AML-193 (cell line): Measurements from ENCODE around the gene SUPT3H.
"Not testable (repeated sequence)": the region's sequence is repeated elsewhere in the genome, so short reads cannot be mapped to it uniquely, and the experiment has no call there.

Source experiments
- DNase-seq, 2 experiments: peaks; one replicate each; lab custom pipeline; 2025; lab: John Stamatoyannopoulos, UW

SUPT3H gene

DNA sequence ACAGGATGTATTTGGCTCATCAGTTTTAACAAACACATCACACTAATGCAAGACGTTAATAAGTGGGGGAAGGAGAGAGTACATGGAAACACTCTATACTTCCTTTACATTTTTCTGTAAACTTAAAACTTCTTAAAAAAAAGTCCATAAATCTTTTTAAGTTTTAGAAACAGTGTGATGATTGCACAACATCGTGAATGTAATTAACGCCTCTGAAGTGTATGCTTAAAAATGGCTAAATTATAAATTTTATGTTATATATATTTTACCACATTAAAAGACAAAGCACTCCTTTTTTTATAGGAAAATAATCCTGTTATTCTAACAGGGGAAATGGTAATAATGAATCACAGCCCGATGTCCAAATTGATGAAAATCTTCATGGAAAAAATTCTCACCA is 193.7 kb downstream of the SUPT3H start:
- DNase-seq = no peak

DNA sequence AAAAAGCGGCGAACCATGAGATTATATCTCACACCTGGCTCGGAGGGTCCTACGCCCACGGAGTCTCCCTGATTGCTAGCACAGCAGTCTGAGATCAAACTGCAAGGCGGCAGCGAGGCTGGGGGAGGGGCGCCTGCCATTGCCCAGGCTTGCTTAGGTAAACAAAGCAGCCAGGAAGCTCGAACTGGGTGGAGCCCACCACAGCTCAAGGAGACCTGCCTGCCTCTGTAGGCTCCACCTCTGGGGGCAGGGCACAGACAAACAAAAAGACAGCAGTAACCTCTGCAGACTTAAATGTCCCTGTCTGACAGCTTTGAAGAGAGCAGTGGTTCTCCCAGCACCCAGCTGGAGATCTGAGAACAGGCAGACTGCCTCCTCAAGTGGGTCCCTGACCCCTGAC is 201.4 kb downstream of the SUPT3H start:
- DNase-seq = not testable (repeated sequence)

DNA sequence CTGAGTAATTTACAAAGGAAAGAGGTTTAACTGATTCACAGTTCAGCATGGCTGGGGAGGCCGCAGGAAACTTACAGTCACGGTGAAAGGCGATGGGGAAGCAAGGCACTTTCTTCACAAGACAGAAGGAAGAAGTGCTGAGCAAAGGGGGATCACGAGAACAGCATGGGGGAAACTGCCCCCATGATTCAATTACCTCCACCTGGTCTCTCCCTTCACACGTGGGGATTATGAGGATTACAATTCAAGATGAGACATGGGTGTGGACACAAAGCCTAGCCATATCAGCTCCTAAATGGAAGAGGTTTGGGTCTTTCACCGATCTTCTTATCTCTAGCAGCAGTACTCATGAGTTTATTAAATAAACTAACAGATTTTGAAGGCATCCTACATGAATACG is 202.5 kb downstream of the SUPT3H start:
- no peak for DNase-seq

DNA sequence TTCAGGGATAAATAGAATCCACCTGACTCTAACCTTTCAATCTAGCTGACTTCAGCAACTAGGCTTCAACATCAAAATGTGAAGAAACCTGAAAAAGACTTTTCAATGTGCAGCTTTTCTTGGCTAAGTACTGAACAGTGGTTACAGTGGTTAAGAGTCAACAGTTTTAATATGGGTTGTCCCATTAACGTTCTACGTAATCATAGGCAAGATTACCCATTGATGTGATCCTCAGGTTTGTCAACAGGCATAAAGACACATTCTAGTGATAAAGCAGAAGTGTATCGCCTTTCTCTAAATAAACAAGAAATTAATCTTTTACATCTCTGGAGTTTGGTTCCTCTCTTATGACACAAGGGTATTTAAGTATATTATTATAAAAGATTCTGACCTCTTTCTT is 203.7 kb downstream of the SUPT3H start:
- no peak for DNase-seq

DNA sequence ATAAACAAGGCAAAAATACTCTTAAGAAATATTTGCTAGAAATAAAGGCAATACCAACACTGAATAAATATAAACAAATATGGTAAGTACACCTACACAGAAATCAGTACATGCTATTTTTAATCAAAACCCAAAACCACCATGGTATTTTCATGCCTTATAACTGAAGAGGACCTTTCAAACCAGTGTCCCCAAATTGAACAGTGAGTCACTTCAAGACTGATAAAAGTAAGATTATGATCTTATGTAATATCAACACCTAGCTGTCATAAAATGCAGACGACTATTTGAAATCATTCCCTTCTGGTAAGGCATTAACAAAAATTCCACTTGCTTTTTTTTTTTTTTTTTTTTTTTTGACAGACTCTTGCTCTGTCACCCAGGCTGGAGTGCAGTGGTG is 206.4 kb downstream of the SUPT3H start:
- no peak for DNase-seq

DNA sequence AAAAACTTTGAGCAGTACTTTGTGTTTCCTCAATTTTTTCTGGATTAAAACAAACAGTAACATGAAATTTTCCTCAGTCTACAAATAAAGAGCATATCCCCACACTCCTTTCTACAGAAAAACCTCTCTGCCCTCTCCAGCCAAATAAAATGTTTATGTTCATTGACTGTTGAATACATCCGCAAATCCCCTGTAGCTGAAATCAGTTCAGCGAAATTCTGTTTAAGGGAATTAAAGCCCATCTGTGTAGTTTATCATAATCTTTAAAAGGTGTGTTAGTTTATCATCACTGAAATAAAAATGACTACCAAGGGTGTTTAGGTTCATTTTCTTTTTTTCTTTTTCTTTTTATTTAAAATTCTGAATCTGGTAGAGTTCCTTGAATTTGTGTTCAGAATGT is 207.4 kb downstream of the SUPT3H start:
- DNase-seq = no peak

DNA sequence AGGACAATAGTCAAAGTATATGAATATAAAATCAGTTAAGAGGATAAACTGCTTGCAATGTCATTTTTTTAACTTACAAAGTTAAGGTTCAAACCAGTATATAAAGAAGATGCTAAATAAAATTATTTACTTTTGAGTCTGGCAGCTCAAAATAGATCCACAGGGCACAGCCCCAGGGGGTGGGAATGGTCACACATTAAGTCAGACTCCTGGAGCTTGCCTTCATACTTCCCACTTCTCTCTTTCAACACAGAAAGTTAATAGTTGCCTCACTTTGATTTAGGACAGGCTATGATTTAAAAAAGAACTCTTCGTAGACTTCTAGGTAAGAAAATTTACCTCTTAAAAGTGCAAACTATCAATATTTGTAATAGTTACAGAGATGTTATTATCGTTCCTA is 207.9 kb downstream of the SUPT3H start:
- no peak for DNase-seq

DNA sequence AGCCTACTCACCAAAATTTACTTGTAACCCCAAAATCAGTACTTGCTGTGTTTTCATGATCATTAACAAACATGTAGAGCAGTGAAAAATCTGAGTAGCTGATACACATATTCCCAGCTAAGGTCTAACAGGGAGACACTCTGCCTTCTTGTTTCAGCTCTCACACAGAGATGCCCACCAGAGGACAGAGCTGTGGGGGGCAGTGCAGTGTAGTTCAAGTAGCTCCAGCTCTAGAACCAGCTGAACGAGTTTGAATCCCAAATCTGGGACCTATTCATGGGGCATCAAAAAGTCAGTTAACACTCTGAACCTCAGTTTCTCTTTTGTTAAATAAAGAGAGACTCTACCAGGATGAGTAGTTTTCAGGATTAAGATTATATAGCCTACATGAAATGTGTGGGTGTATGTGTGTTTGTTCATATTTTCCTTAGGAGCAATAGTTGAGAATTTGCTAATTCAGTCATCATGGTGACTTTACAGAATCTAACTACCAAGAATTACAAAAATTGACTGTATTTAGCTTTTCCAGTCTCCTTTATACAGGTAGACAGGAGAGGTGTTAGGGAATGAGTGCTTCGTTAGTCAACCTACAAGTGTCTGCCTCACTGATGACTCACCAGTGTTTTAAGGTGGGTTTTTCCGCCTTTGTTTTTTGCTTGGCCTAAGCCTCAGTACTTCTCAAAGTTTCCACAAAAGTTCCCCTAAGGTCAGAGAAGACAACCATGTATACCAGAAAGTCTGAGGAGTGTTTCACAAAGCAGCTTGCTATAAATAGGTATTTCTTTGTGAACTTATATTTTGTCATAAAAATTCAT is 213.6 kb downstream of the SUPT3H start:
- DNase-seq = no peak

DNA sequence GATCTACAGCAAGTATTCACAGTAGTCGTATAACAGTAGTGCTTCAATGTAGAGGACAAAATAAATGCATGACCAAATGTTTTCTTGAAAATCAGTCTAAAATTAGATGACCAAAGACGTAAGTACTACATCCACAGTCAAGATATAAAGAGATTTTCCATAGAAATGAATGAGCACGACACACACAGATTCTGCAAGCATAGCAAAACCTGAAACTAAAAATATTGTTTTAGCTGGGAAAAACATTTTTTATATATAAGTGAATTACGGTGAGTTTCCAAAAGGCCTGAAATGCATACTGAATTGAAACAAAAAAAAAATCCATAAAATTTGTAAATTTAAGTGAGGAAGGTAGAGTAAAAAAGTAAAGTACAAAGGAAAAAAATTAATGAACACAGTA is 217.4 kb downstream of the SUPT3H start:
- no peak for DNase-seq

DNA sequence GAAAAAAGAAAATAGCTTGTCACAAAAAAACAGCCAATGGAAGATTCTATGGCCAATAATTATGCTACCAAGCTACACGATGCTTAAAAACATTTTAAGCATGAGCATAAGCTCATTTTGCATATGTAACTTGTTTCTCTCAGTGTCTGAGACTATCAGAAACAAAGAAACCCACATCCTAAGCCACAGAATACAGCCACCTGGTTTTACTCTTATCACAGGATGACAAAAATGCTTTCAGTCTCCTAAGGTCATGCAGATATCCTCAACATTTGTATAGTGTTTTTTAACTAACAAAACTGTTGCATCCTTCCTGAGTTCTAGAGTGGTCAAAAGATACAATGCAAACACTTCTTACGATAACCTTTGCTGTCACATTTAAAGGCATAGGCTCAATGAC is 221.7 kb downstream of the SUPT3H start:
- no peak for DNase-seq

DNA sequence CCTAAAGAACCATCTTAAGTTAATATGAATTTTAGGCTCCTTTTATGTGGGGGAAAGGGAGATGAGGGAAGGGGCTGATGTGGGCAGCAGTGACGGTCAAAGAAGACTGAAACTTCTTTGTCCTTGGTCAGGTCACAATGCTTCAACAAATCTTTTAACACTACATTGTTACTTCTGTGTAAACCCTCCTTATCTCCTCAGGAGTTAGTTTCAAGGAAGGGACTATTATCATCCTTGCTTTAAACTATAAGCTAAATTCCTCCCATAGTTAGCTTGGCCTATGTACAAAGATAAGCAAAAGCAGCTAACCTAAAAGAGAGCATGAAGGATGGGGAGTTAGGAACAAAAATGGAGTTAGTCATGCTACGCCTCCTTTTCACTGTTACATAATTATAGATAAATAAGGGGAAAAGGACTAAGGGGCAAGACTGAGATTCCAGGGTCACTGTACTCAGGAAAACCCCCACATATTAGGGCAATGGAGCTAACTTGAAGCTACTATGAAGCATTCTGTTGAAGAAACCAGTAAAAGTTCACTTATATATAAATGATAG is 222.3 kb downstream of the SUPT3H start:
- DNase-seq = no peak

DNA sequence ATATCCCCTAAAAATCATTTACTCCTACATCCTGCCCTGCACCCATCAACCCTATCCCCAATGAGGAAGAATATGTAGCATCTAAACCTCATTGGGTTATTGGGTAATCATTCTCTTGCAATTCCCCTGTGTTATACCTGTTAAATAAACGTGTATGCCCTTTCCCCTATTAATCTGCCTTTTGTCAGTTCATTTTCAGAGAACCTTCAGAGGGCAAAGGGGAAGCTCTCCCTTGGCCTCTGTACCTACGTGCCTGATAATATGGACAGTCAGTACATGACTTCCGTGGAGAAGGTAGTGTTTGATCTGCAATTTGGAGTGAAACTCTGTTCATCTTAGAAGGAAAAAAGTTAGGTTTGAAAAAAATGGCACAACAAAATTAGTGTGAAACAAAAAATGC is 223.1 kb downstream of the SUPT3H start:
- no peak for DNase-seq

DNA sequence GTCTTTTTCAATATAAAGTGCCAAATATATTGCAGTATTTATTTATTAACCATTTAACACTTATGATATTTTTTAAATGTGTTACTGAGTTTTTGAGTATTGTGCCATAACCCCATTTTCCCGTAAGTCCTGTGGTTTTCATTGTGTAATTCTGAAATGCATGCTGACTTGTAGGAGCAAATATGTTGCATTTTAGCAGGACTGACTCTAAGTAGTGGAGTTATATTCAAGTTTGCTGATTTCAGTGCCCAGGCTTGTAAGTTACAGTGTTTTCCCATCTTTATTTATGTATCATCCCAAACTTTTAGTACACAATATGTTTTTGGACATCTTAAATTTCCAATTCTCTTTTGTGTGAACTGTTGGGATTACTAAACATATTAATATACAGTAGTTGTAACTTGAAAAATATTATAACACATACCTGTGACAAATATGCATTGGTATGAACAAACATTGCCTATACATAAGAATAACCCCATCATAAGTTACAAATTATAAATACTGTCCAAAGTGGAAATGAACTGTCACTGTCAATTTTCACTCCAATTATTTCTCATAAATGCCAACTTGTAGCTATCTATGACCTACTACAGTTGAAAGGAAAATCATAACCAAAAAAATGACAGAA is 228.9 kb downstream of the SUPT3H start:
- peak; percentile 39 to 42 for DNase-seq

DNA sequence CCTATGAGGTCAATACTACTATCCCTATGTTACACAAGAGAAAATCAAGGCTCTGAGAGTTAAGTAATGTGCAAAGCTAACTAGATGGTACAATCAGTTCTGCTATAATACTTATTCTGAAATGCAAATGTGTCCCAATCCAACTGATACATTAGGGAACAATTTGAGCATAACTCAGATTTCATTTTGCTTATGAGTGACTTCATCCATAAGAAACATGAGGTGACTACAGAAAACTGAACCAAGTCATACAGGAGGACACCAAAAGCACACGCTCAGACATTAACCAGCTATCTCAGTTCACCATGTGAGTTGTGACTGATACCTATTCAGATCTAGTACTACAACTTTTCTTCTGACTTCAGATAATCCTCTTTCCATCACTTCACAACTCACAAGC is 229.5 kb downstream of the SUPT3H start:
- DNase-seq = no peak

DNA sequence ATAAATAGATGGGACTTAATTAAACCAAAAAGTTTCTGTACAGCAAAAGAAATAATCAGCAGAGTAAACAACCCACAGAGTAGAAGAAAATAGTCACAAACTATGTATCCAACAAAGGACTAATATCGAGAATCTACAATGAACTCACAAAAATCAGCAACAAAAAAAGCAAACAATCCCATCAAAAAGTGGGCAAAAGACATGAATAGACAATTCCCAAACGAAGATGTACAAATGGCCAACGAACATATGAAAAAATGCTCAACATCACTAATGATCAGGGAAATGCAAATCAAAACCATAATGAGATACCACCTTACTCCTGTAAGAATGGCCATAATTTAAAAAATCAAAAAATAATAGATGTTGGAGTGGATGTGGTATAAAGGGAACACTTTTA is 232.1 kb downstream of the SUPT3H start:
- DNase-seq = not testable (repeated sequence)

DNA sequence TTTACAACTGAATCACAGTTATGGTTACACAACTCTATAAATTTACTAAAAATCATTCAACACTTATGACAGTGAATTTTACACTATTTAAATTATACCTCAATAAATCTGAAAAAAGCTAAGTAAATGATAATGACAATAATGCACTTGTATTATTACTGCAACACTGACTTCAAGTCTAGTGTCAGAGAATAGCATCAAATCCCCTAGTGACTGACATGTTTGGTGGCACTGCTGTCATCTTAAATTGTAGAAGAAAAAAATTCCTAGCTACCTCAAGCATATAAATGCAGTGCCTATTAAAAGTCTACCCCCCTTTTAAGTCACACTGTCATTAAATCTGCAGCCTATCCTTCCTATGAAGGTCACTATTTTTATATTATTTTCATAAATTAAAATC is 239.0 kb downstream of the SUPT3H start:
- DNase-seq = no peak

DNA sequence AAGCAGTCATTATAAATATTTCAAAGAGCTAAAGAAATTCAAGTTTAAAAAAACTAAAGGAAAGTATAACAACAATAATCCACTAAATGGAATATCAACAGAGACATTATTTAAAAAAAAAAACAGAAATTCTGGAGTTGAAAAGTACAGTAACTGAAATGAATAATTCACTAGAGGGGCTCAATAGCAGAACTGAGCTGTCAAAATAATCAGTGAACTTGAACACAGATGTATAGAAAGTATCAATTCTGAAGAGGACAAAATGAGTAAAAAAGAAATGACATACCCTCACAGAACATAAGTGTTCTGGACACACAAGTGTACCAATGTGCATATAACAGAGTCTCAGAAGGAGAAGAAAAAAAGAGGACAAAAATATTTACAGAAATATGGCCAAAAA is 241.2 kb downstream of the SUPT3H start:
- DNase-seq = no peak

DNA sequence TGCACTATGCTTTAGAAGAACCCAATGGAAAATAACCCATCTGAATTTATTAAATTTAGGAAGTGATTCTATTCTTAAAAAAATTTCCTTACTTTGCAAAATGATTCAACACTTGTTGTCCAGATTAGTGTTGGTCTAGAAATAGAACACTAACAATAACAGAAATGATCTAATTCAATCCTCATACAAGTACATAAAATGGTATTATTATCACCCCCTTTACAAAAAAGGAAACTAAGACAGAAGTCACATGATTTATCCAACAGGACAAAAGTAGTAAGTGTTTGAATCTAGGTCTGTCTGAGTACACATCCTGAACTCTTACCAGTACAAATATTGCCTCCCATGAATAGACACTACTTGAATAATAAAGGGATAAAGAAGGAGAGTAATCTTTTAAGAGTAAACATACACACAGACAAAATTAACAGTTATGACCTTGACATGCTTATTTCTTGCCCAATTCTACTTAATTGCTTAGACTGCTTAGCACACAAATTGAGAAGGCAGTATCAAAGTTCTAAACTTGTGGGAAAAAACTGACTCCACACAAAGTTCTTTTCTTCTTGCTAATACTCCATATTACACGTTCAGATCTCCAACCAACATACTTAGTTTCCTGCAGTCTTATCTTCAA is 245.0 kb downstream of the SUPT3H start:
- DNase-seq = no peak

DNA sequence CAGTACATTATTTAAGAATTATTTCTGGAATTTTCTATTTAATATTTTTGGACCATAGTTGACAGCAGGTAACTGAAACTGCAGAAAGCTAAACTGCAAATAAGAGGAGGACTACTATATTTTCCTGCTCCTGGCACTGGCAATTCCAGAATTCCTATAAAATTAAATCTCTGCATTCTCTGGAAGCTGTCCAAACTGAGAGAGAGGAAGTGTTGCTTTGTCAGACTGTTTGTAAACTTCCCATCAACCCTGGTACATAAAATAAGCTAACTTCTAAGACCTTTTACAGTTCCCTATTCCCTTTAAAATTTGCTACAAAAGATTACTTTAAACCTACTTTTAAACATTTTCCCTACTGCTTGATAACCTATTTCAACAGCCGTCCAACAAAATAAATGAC is 245.7 kb downstream of the SUPT3H start:
- no peak for DNase-seq

DNA sequence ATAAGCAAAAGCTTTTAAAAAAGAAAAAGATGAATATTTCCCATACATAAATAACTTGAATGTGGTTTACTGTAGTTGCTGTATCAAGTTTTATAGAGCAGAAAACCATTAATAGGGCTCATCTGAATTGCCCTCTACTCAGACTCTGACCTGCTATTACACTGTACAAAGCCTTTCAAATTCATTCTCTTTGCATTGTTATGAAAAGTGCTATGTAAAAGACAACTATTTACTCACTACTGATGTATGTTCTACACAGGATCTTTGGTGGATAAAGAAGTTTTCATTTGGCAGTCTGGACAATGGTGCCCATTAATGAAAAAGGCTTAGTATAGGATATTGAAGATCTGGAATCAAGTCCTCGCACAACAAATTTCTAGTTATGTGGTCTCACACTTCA is 248.7 kb downstream of the SUPT3H start:
- no peak for DNase-seq

DNA sequence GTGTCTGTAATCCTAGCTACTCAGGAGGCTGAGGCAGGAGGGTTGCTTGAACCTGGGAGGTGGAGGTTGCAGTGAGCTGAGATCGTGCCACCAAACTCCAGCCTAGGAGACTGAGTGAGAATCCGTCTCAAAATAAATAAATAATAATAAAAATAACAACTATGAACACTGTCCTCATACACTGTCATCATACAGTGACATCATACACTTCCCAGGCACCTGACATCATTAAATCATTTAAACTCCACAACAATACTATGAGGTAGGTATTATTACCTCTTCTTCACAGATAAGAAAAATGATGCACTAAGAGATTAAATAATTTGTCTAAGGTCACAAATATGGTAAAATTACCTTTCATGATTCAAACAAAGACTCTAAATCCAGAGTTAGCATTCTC is 250.5 kb downstream of the SUPT3H start:
- no peak for DNase-seq

DNA sequence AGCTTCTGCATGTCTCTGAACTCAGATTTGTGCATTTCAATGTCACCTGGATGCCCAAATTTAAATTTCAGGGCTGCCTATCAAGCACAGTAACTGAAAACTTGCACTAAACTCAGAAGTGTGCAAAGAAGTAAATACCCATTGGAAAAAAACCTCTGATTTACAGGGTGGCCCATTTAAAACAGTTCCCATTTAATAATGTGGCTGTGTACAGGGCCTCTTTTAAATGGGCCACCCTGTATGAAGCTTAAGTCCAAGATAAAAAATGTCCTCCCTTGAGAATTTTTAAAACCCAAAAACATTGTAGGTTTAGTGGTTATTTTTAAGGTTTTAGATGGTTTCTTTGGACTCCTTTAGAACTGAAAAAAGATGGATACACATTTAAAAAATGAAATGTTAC is 251.7 kb downstream of the SUPT3H start:
- no peak for DNase-seq

DNA sequence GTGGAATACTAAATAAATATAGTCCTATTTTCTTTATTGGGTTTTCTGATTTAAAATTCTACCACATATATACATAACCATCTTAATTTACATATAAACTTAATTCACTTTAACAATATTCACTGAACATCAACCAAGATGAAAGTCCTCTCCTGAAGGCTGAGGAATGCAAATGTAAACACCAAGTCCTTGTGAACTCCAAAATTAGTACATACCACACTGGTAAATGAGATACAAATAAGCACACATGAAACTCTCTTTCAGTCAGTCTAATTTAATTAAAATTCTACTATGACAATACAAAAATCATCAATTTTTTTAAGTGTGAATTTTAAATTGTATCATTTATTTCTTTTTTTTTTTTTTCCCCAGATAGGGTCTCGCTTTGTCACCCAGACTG is 254.7 kb downstream of the SUPT3H start:
- no peak for DNase-seq
